Erythroblast (primary cell): ENCODE results near the gene CEP83.

Experiments
- GATA1 ChIP-seq: IDR thresholded peaks from 2 replicates; pipeline ENCODE4 v1.6.1; 2011; ENCODE audit warnings: low read depth, mild to moderate bottlenecking, control low read depth, low read length, moderate library complexity
- POLR2A ChIP-seq: IDR thresholded peaks from 2 replicates; pipeline ENCODE4 v1.6.1; 2011; ENCODE audit warnings: mild to moderate bottlenecking, low read length

GRCh38 chr12:94418517-94418916 lies 41.1 kb downstream of the CEP83 start:
- TF ChIP-seq POLR2A (no peak), GATA1 (no peak)
